Dermis blood vessel endothelial cell (primary cell): Measurements from ENCODE around the gene ARHGAP10. TPM values are rescaled to one million over a fixed set of nuclear protein-coding genes. Genes with fewer than 3 reads are reported as not detected.
"Not testable (repeated sequence)": the region's sequence is repeated elsewhere in the genome, so short reads cannot be mapped to it uniquely, and the experiment has no call there.

Experiments used
- DNase-seq: peaks from one replicate; pipeline ENCODE4 v3.0.0; 2010
- total RNA-seq: library from RNA; depleted of rRNA; stranded (reverse); fragments of >200 nt; gene quantifications from 2 replicates; pipeline ENCODE4 v1.2.3, GENCODE V29; 2014

ARHGAP10 gene
- total RNA-seq, 1 donor from 2014 or later = 14.6 TPM

GRCh38 chr4:147853706-147854105, 121.8 kb downstream of the ARHGAP10 start:
- DNase-seq = no peak

- no peak for DNase-seq
These were observed 122.3 kb downstream of the ARHGAP10 start for GRCh38 chr4:147854154-147854553.

- DNase-seq = no peak
These were observed 123.7 kb downstream of the ARHGAP10 start for GRCh38 chr4:147855571-147856009.

GRCh38 chr4:147860960-147861359, 129.1 kb downstream of the ARHGAP10 start:
- DNase-seq = no peak

GRCh38 chr4:147862043-147862692, 130.3 kb downstream of the ARHGAP10 start:
- DNase-seq = no peak

- peak; percentile 47 for DNase-seq
These were observed 131.3 kb downstream of the ARHGAP10 start for GRCh38 chr4:147863111-147863747.

- no peak for DNase-seq
These were observed 132.1 kb downstream of the ARHGAP10 start for GRCh38 chr4:147863808-147864472.

GRCh38 chr4:147864607-147865006, 132.7 kb downstream of the ARHGAP10 start:
- no peak for DNase-seq

GRCh38 chr4:147865926-147866325, 134.0 kb downstream of the ARHGAP10 start:
- peak; percentile 26 for DNase-seq

- DNase-seq = peak; percentile 96
These were observed 134.8 kb downstream of the ARHGAP10 start for GRCh38 chr4:147866532-147867271.

GRCh38 chr4:147874109-147874508, 142.2 kb downstream of the ARHGAP10 start:
- DNase-seq = no peak

- DNase-seq = no peak
These were observed 145.5 kb downstream of the ARHGAP10 start for GRCh38 chr4:147877308-147877771.

- DNase-seq = peak; percentile 22
These were observed 147.8 kb downstream of the ARHGAP10 start for GRCh38 chr4:147879676-147880075.

- no peak for DNase-seq
These were observed 148.6 kb downstream of the ARHGAP10 start for GRCh38 chr4:147880511-147880910.

- DNase-seq = no peak
These were observed 152.6 kb downstream of the ARHGAP10 start for GRCh38 chr4:147884536-147884935.

GRCh38 chr4:147885216-147885615, 153.3 kb downstream of the ARHGAP10 start:
- not testable (repeated sequence) for DNase-seq

- DNase-seq = no peak
These were observed 159.7 kb downstream of the ARHGAP10 start for GRCh38 chr4:147891476-147892115.

GRCh38 chr4:147899512-147899911, 167.6 kb downstream of the ARHGAP10 start:
- DNase-seq = no peak

- DNase-seq = no peak
These were observed 169.5 kb downstream of the ARHGAP10 start for GRCh38 chr4:147901388-147901787.

GRCh38 chr4:147901916-147902315, 170.0 kb downstream of the ARHGAP10 start:
- no peak for DNase-seq

- DNase-seq = no peak
These were observed 177.3 kb downstream of the ARHGAP10 start for GRCh38 chr4:147909225-147909624.

GRCh38 chr4:147910315-147910714, 178.4 kb downstream of the ARHGAP10 start:
- no peak for DNase-seq
